H1 (cell line): ENCODE results near the gene ARHGAP28. TPM values are rescaled to one million over a fixed set of nuclear protein-coding genes. Genes with fewer than 3 reads are reported as not detected.

Experiments
- BCL11A ChIP-seq, 2 experiments: IDR thresholded peaks; one replicate each; pipeline ENCODE4 v1.6.1; 2011; ENCODE audit warnings: low read depth in 2 of 2, low read length in 2 of 2, mild to moderate bottlenecking in 2 of 2
- BRCA1 ChIP-seq: IDR thresholded peaks from 2 replicates; pipeline ENCODE4 v1.6.1; 2012; ENCODE audit warnings: low read depth, low read length, improper control_type of control experiment
- polyA plus RNA-seq, 7 experiments: library from polyadenylated mRNA; depleted of rRNA in 3 of 7; stranded (reverse) in 5 of 7; unstranded in 2 of 7; fragments of >200 nt in 5 of 7; fragments of 200-250 nt in 2 of 7; gene quantifications; 1 replicate in 5 of 7; 2 replicates in 1 of 7; 4 replicates in 1 of 7; pipeline versions ENCODE4 v1.2.1 to v1.2.3, GENCODE V29; 2011 to 2013; ENCODE audit warnings: missing spikeins in 2 of 7, mixed read lengths in 2 of 7
- total RNA-seq: library from RNA; stranded (reverse); fragmentation: NEBNext Ultra II Directional; extraction: Animal tissue kit (Norgen Biotek cat#: 25700); gene quantifications from 2 replicates; pipeline ENCODE4 v1.2.1, GENCODE V29; 2021
- TF ChIP-seq, protein P1 (sequence below): fragments of 300-600 bp; sonication (generic); IDR thresholded peaks from 2 replicates; pipeline ENCODE4 v1.7.1; 2012; ENCODE audit warnings: low read length, moderate library complexity, mild to moderate bottlenecking, inconsistent platforms; ENCODE audit not compliant: insufficient replicate concordance

ARHGAP28 gene
- total and polyA plus RNA-seq, 2 of the 8 experiments (the other 6 are each of a cell fraction or from before 2014, with no cell fraction given), result 2.9 to 14.4 TPM

DNA sequence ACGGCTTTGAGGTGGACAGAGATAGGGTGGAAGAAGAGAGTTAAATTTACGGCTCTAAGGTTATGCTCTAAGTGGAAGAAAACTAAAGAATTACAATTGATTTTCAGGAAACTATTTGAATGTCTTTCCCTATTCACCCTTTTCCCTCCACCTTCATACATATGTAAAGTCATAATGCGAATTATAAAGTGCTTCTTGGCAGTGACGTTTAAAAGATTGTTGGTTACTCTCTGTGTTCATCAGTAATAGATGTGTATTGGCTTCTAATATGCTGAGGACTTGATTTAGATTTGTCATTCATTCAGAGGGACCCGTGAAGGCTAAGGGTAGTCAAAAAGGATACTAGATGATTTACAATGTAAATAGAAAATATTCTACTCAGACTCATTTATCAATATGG lies 63.9 kb downstream of the ARHGAP28 start (continued):
- TF ChIP-seq, protein P1, sequence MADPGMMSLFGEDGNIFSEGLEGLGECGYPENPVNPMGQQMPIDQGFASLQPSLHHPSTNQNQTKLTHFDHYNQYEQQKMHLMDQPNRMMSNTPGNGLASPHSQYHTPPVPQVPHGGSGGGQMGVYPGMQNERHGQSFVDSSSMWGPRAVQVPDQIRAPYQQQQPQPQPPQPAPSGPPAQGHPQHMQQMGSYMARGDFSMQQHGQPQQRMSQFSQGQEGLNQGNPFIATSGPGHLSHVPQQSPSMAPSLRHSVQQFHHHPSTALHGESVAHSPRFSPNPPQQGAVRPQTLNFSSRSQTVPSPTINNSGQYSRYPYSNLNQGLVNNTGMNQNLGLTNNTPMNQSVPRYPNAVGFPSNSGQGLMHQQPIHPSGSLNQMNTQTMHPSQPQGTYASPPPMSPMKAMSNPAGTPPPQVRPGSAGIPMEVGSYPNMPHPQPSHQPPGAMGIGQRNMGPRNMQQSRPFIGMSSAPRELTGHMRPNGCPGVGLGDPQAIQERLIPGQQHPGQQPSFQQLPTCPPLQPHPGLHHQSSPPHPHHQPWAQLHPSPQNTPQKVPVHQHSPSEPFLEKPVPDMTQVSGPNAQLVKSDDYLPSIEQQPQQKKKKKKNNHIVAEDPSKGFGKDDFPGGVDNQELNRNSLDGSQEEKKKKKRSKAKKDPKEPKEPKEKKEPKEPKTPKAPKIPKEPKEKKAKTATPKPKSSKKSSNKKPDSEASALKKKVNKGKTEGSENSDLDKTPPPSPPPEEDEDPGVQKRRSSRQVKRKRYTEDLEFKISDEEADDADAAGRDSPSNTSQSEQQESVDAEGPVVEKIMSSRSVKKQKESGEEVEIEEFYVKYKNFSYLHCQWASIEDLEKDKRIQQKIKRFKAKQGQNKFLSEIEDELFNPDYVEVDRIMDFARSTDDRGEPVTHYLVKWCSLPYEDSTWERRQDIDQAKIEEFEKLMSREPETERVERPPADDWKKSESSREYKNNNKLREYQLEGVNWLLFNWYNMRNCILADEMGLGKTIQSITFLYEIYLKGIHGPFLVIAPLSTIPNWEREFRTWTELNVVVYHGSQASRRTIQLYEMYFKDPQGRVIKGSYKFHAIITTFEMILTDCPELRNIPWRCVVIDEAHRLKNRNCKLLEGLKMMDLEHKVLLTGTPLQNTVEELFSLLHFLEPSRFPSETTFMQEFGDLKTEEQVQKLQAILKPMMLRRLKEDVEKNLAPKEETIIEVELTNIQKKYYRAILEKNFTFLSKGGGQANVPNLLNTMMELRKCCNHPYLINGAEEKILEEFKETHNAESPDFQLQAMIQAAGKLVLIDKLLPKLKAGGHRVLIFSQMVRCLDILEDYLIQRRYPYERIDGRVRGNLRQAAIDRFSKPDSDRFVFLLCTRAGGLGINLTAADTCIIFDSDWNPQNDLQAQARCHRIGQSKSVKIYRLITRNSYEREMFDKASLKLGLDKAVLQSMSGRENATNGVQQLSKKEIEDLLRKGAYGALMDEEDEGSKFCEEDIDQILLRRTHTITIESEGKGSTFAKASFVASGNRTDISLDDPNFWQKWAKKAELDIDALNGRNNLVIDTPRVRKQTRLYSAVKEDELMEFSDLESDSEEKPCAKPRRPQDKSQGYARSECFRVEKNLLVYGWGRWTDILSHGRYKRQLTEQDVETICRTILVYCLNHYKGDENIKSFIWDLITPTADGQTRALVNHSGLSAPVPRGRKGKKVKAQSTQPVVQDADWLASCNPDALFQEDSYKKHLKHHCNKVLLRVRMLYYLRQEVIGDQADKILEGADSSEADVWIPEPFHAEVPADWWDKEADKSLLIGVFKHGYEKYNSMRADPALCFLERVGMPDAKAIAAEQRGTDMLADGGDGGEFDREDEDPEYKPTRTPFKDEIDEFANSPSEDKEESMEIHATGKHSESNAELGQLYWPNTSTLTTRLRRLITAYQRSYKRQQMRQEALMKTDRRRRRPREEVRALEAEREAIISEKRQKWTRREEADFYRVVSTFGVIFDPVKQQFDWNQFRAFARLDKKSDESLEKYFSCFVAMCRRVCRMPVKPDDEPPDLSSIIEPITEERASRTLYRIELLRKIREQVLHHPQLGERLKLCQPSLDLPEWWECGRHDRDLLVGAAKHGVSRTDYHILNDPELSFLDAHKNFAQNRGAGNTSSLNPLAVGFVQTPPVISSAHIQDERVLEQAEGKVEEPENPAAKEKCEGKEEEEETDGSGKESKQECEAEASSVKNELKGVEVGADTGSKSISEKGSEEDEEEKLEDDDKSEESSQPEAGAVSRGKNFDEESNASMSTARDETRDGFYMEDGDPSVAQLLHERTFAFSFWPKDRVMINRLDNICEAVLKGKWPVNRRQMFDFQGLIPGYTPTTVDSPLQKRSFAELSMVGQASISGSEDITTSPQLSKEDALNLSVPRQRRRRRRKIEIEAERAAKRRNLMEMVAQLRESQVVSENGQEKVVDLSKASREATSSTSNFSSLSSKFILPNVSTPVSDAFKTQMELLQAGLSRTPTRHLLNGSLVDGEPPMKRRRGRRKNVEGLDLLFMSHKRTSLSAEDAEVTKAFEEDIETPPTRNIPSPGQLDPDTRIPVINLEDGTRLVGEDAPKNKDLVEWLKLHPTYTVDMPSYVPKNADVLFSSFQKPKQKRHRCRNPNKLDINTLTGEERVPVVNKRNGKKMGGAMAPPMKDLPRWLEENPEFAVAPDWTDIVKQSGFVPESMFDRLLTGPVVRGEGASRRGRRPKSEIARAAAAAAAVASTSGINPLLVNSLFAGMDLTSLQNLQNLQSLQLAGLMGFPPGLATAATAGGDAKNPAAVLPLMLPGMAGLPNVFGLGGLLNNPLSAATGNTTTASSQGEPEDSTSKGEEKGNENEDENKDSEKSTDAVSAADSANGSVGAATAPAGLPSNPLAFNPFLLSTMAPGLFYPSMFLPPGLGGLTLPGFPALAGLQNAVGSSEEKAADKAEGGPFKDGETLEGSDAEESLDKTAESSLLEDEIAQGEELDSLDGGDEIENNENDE, result no peak
- TF ChIP-seq BRCA1, result no peak
- no peak for TF ChIP-seq BCL11A (IDR thresholded peaks at IDR 0.05; ENCODE audit: low read depth in 2 of 2, low read length in 2 of 2)
